Hematopoietic multipotent progenitor cell treated with erythropoietin and hydrocortisone succinate and interleukin-3 and kit ligand, for 15 days (in vitro differentiated cells): ENCODE results near the gene IQCB1.
A peak's percentile ranks its signal among the peaks of the same experiment; 100 is the strongest.
"Not testable (repeated sequence)": the region's sequence is repeated elsewhere in the genome, so short reads cannot be mapped to it uniquely, and the experiment has no call there.

Experiments used
- DNase-seq: peaks from one replicate; pipeline ENCODE4 v3.0.0-alpha.2; 2015; ENCODE audit warnings: low spot score

IQCB1 gene

DNA sequence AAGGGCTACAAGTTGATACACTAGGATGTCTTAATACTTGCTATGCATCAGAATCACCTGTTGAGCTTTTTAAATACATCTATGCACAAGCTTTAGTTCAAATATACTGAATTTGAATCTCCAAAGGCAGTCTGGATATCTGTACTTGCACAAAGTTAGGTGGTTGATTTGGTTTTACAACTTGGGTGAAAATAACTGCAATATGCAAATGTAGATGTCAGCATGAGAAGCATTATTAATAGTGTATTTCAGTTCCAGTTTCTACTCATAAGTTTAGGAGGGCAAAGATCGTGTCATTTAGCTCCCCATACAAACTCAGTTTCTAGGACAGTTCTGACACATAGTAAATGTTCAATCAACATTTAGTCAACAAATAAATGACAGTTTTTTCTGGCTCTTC lies 25.6 kb downstream of the IQCB1 start:
- DNase-seq = no peak

DNA sequence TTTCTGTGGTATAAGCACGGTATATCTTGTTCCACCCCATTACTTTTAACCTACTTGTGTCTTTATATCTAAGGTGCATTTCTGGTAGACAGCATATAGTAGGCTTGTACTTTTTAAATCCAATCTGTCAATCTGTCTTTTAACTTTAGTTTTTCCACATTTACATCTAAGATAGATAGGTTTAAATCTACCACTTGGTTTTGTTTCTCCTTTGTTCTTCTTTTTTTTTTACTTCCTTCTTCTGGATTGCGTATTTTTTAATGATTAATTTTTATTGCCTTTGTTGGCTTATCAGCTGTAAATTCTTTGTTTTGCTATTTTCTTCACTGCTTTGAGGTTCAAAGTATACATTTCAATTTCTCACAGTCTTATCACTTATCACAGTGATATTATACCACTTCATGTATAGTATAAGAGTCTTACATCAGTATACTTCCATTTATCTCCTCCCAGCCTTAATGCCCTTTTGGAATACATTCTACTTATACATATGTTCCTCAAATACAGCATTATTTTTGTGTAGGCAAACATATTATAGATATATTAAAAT lies 31.0 kb downstream of the IQCB1 start:
- no peak for DNase-seq

DNA sequence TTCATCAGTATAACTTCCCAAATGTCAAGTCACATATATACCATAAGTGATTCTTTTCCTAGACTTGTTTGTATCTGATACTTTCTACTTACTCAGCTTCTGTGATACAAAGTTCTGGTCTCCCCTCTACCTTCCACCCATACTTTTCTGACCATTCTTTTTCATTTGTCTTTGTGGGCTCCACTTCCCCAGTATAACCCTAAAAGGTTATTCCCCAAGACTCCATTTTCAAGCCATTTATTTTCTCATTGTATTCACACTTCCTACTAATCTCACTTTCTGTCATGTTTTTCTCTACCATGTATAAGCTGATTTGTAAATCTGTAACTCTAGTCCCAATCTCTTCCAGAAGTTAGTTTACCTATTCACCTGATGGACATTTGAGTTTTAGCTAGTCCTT lies 34.0 kb downstream of the IQCB1 start:
- DNase-seq = no peak

DNA sequence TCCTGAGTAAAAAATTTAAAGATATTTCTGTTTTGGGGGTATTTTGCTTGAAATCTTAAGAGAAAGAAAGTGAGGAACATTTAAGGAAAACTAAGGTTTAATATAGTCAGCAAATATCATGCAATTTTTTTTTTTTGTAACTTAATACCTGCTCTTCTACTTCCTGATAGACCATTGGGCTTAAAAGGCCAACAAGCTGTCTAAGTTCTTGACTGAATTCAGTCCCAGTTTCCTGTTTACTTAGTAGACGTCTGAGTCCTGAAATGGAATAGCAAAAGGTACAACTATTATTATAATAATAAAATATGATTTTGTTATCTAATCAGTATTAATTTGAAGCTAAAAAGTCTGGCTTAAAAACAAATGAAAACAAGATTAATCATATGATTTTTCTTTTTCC lies 37.9 kb downstream of the IQCB1 start:
- DNase-seq = no peak

GRCh38 chr3:121794264-121794983 lies 40.4 kb downstream of the IQCB1 start:
- no peak for DNase-seq

DNA sequence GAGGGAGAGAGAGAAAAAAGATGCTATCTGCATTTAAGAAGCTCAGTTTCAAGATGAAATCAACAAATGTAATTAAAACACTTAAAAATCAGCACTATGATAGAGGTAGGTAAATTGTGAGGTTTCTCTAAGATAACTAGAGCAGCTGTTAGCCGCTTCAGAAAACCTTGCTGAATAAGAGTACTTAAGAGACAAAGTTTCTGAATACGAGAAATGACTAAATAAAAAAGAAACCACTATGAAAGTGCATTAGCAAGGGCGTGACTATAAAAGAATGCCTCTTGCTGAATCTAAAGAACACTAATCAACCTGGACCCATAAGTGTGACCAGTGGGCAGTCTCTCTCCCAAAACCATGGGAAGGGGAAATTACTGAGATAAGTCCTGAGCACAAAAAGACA lies 41.8 kb downstream of the IQCB1 start:
- no peak for DNase-seq

GRCh38 chr3:121786485-121786884 lies 48.4 kb downstream of the IQCB1 start:
- no peak for DNase-seq

DNA sequence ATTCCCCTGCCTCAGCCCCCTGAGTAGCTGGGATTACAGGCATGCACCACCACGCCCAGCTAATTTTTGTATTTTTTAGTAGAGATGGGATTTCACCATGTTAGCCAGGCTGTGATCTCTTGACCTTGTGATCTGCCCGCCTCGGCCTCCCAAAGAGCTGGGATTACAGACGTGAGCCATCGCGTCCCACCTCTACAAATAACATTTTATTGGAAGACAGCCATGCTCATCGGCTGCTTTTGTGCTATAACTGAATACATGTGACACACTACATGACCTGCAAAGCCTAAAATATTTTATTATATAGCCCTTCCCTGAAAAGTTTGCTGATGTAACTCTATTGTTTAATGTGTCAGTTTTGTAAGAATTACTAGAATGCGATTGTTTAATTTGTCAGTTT lies 52.1 kb downstream of the IQCB1 start:
- DNase-seq = not testable (repeated sequence)

GRCh38 chr3:121781611-121782010 lies 53.2 kb downstream of the IQCB1 start:
- DNase-seq = no peak

DNA sequence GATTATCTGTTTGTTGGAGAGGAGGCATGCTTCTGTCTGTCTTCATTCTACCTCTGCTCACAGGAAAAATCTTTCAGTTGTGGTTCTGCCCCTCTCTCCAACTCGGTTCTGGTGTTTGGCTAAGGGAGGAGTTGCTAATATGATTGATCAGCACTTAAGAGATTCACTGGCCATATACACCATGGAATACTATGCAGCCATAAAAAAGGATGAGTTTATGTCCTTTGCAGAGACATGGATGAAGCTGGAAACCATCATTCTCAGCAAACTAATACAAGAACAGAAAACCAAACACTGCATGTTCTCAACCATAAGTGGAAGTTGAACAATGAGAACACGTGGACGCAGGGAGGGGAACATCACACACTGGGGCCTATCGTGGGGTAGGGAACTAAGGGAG lies 59.8 kb downstream of the IQCB1 start:
- not testable (repeated sequence) for DNase-seq

GRCh38 chr3:121769246-121769645 lies 65.6 kb downstream of the IQCB1 start:
- DNase-seq = no peak

- no peak for DNase-seq
Measured at GRCh38 chr3:121768452-121768851, 66.4 kb downstream of the IQCB1 start.

DNA sequence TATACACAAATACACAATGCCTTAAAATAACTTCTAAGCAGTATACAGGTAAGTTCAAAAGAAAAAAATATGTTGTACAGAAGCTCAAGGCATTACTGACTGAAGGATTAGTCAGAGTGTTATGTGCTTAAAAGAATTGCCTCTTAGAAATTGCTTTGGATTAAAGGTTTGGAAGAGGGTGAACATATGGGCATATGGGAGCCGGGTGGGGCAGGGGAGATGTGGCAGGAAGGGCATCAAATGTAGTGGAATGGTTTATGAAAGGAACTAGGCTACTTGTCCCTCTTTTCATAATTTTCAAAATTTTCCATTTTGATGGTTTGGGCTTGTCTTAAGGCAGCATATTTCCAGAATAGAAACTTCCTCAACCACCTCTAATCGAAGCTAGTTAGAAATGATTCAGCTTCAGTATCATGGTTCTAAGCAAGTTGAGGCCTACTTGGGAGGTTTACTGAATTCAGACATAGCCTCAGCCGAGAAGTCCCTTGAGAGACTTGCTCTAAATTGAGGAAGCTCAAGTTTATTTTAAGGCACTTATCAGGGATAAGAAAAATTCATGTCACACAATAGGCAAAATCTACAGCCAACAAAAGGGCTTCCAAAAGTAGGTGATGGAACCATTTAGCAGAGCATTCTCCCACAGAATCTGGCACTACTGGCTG lies 75.2 kb downstream of the IQCB1 start:
- no peak for DNase-seq

DNA sequence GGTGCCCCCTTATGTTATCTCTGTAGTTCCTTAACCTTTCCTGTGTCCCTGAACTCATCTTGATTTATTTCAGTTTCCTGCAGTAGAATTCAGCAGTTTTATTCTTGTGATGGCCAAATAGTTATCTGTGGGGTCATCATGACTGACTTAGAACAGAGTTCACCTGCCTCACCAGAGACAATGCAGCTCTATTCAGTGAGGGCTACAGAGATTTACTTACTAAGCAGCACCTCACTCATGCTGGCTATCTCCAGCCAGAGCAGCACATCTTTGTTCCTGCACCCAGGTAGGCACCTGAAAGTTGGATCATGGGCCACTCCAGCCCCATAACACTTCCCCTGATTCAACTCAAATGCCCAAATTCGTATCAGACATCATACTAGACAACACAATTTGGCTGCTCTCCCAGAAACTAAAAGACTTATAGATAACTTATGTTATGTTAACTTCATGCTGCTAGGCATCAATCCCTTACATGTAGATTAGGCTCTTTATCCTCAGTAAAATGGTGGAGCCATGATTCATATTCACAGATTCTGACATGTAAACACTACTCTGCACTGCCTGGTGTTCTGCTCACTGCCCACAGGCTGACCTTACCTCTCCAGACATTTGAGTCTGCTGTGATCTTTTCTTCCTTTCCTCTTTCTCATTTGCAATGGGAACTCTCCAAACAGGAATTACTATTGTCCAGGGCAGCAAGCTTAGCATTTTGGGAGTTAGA lies 76.0 kb downstream of the IQCB1 start:
- DNase-seq = no peak

GRCh38 chr3:121757812-121758545 lies 76.9 kb downstream of the IQCB1 start:
- no peak for DNase-seq

DNA sequence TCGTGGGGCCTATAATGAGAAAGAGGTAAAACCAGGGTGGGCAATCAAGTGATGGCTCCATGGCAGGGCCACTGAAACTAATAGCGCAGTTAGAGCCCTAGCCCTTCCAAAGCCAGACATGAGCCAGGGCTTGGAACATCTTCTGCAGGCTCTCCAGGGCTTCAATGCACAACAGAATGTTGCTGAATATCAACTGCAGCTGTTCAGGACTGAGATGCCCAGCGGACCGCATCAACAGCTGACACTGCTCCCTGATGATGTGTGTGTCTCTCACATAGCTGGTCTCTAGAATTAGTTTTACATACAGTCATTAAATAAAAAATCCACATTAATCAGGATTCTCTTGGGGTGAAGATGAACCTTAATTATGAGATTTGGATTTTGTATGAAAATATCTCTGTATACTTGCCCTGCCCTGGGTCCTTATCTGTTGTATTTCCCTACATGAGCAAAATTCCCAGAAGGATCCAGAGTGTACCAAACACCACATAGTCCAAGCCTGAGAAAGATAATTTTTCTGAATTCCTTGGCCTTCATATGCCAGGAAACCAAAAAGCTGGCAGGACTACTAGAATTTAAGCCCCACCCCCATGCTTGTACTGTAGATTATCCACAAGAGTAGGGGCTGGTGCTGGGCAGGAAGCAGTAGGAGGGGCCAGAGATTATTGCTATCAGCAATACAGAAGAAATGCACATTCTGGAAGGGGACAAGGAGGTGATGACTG lies 77.6 kb downstream of the IQCB1 start:
- no peak for DNase-seq

DNA sequence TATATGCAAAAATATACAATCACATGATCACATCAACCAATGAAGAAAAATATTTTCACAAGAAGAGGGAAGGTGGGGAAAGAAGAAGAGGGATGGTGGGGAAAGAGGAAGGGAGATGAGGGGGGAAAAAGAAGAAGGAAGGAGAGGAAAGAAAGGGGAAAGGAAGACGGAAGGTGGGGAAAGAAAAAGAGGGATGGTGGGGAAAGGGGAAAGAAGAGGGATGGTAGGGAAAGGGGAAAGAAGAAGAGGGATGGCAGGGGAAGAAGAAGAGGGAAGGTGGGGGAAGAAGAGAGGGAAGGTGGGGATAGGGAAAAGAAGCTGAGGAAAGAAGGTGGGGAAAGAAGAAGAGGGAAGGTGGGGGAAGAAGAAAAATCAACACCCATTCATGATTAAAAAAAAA lies 82.1 kb downstream of the IQCB1 start:
- DNase-seq = no peak

- no peak for DNase-seq
Measured at GRCh38 chr3:121752261-121752660, 82.6 kb downstream of the IQCB1 start.

GRCh38 chr3:121750087-121750415 lies 84.8 kb downstream of the IQCB1 start:
- no peak for DNase-seq

GRCh38 chr3:121749276-121750086 lies 85.4 kb downstream of the IQCB1 start, which contains the start of gene GOLGB1:
GOLGB1 (minus strand) TSS chr3:121749741; CDS start chr3:121730971, 18,770 bp downstream.
- DNase-seq = peak; percentile 97
